NCI-H1417 treated with DMSO at 0.1 percent for 48 hours (cell line): ENCODE results near the gene UGT1A7.
"Not testable (repeated sequence)": the region's sequence is repeated elsewhere in the genome, so short reads cannot be mapped to it uniquely, and the experiment has no call there.

Experiments
- DNase-seq: peaks from one replicate; lab custom pipeline; 2025; lab: John Stamatoyannopoulos, UW

UGT1A7 gene

DNA sequence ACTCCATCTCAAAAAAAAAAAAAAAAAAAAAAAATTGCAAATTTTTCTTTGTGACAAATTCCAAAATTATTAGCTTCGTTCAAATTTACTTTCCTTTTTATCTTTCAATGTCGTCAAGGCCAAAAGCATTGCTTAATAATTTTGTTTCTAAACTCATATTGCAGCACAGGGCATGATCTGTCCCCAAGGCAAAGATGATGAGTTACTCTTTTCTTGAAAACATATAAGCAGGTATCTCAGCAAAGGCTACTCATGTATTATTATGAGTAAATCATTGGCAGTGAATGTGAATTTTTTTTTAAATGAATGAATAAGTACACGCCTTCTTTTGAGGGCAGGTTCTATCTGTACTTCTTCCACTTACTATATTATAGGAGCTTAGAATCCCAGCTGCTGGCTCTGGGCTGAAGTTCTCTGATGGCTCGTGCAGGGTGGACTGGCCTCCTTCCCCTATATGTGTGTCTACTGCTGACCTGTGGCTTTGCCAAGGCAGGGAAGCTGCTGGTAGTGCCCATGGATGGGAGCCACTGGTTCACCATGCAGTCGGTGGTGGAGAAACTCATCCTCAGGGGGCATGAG lies at the start of gene UGT1A7:
TSS of gene UGT1A7 (plus strand) at position 381 of the 579 bp plus-strand sequence. CDS start at position 418, 37 bp downstream.
- DNase-seq = no peak

DNA sequence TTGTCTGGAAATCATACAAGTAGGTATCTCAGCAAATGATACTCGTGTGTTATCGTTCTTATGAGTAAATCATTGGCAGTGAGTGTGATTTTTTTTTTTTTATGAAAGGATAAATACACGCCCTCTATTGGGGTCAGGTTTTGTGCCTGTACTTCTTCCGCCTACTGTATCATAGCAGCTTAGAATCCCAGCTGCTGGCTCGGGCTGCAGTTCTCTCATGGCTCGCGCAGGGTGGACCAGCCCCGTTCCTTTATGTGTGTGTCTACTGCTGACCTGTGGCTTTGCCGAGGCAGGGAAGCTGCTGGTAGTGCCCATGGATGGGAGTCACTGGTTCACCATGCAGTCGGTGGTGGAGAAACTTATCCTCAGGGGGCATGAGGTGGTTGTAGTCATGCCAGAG lies 45.4 kb upstream of the UGT1A7 start, which contains the start of gene UGT1A10:
TSS of gene UGT1A10 (plus strand) at position 143 of the 400 bp plus-strand sequence. CDS start at position 218, 75 bp downstream.
- not testable (repeated sequence) for DNase-seq

DNA sequence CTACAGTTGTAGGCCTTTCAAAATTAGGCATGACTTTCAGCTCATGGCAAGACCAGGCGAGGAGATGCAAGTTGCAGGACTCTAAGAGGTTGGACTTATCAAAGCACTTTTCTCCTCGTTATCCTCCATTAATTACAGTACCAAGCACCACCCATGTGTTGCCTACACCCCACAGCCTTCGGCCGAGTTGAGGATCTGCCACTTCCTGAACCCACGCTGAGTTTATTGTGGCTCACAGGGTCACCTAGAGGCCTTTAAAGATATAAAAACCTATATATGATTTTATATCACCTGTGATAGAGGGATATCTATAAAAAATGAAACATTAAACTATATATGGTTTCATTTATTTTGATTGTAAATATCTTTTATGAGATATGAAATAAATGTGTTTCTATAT lies 42.9 kb upstream of the UGT1A7 start:
- no peak for DNase-seq

DNA sequence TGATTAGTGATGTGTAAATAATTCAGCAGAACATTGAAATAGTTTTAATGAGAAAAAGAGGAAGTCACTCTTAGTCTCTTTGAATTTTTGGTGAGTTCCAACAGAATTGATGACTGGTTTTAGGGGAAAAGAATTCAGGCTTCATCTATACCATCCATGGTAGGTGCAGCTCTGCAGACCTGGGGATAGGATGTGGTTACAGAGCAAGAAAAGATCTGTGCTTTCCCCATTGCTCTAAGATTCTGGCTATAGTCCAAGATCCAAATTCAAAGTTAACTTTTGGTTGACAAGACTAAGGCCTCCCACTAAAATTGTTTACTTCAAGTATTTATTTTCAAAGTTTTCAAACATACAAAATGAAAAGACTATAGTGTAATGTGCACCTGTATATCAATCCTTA lies 41.8 kb upstream of the UGT1A7 start:
- no peak for DNase-seq

DNA sequence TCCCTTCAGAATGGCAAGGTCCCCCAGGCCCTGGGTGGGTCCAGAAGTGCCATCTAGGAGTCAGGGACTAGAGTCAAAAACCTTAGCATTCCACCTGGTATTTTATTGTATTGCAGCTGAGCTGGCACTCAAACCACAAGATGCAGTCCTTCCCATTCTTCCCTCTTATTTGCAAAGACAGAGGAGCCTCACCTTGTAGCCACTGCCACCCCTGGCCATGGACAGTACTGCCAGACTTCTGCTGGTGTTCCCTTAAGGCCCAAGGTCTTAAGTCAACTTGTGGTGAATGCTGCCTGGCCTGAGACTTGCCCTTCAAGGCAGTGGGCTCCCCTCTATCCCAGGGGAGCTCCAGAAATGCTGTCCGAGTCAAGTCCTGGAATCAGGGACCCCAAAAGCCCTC lies 38.6 kb upstream of the UGT1A7 start:
- DNase-seq = no peak

DNA sequence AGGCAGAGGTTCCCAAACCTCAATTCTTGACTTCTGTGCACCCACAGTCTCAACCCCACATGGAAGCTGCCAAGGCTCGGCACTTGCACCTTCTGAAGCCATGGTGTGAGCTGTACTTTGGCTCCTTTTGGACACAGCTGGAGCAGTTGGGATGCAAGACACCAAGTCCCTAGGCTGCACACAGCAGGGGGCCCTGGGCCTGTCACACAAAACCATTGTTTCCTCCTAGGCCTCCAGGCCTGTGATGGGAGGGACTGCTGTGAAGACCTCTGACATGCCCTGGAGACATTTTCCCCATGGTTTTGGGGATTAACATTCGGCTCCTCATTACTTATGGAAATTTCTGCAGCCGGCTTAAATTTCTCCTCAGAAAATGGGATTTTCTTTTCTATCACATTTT lies 35.7 kb upstream of the UGT1A7 start:
- DNase-seq = not testable (repeated sequence)

DNA sequence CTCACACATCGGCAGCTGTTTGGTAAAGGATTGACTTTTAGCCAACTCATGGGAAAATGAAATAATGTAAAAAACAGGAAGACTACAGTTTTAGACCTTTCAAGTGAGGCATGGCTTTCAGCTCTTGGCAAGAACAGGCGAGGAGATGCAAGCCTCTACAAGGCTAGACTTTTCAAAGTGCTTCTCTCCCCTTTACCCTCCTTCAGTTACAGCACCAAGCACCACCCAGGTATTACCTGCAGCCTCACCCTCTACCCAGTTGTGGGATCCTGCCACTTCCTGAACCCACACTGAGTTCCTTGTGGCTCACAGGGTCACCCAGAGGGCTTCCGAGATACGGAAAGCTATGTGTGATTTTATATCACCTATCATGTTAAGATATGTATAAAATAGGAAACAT lies 30.7 kb upstream of the UGT1A7 start:
- no peak for DNase-seq

DNA sequence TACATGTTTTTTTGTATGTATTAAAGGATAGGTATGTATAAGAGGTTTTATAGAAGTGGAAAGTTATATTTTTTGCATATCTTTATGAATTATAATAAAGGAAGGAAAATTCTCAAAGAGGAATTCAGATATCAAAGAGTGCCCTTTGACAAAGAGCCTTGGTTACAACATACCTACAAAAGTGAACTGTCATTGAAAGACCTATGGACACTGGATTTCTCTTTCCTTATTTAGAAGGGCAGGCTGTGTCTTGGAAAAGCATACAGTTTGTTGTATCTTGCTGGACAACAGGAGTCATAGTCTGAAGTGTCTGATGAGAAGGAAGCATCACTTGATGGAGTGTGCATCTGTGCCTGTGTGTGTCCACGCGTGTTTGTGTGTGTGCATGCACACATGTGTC lies 30.3 kb upstream of the UGT1A7 start:
- no peak for DNase-seq

DNA sequence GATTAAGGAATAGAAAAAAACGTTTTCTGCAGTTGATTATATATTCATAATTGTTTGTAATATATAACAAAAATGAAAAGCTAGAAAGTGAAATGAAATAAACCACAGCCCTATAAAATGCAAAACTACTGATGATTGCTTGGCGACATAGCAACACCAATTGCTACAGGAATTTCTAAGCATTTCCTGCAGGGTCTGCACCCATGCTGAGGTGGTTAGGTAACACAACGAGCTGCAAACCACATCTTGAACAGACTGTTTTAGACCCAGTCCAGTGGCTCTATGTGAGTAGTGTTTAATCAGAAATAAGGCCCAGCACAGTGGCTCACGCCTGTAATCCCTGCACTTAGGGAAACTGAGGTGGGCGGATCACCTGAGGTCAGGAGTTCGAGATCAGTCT lies 27.2 kb upstream of the UGT1A7 start:
- DNase-seq = no peak

DNA sequence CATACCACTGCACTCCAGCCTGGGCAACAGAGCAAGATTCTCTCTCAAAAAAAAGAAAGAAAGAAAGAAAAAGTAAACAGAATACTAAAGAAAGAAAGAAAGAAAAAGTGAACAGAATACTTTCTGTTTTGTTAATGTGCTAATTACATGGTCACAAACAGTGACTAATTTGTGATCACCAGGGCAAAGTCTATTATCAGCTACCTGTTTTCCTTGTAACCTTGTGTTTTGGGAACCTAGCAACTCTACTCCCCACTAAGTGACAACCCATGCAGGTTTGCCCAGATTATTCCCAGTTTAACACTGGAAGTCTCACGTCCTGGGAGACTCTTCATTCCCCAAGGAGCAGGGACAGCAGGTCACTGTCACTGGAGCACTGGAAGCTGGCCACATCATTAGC lies 26.7 kb upstream of the UGT1A7 start:
- no peak for DNase-seq

DNA sequence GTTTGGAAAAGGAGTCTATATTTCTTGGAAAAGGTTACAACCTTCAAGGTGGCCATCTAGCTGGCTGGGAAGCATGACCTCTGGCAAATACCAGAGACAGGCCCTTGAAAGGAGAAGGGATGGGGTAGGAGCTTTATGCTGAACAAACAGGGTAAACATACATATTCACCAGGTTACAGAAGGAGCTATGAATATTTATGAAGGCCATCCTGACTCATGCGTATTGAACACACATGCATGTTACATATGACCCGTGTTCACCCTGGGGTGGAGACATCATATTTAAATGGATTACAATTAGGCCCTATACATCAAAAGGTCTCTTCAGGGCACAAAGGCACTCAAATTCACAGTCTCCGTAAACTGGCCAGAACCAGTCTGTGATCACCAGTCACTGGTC lies 25.8 kb upstream of the UGT1A7 start:
- DNase-seq = not testable (repeated sequence)

DNA sequence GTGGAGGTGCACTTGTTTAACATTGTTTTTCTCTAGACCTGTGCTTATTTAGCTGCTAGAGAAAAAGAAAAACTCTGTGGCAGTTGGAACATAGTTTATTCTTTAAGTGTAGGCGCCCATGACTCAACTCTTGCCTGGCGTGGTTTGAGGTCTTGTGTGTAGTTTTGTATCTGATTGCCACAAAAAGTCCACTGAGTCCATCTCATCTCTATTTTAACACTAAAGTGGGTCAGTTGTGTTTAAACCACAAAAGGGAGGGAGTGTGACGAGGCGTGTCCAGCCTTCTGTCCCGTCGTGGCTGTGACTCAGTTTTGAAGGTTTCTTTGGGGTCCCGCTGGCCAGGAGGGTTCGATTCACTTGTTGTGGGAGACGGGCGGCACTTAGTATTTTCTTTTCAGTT lies 25.3 kb upstream of the UGT1A7 start:
- DNase-seq = no peak

DNA sequence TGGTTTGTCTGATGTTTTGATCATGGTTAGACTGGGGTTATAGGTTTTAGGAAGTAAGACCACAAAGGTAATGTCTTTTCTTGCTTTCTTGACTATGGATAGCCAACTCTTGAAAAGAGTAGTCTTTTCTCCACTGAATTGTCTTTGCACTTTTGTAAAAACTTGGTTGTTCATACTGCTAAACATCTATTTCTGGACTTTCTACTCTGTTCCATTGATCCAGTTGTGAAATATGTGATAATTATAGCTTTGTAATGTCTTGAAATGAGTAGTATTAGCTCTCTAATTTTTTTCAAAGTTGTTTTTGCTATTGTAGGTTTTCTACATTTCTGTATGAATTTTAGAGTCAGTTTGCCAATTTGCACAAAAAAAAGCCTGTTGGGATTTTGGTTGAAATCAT lies 23.1 kb upstream of the UGT1A7 start:
- no peak for DNase-seq

DNA sequence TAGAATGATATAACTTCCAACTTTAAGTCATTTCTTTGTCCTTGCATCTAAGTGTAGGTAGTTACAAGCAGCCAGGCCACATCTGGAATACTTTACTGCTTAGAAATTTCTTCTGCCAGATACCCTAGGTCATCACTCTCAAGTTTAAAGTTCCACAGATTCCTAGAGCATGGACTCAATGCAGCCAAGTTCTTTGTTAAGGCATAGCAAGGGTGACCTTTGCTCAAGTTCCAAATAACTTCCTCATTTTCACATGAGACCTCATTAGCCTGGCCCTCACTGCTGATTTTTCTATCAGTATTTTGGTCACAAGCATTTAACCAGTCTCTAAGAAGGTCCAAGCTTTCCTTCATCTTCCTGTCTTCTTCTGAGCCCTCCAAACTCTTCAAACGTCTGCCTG lies 17.8 kb upstream of the UGT1A7 start:
- no peak for DNase-seq

DNA sequence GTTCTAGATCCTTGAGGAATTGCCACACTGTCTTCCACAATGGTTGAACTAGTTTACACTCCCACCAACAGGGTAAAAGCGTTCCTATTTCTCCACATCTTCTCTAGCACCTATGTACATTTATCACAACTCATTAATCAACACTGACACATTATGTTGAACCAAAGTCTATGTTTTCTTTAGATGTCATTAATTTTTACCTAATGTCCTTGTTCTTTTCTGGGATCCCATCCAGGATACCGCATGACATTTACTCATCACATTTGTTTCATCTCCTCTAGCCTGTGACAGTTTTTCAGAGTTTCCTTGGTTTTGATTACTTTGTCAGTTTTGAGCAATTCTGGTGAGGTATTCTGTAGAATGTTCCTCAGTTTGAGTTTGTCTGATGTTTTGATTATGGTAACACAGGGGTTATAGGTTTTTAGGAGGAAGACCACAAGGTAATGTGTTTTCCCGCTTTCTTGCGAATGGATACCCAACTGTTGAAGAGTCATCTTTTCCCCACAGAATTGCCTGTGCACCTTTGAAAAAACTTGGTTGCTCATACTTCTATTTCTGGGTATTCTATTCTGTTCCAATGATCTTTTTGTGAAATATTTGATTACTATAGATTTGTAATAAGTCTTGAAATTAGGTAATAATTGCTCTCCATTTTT lies 13.0 kb upstream of the UGT1A7 start:
- no peak for DNase-seq

DNA sequence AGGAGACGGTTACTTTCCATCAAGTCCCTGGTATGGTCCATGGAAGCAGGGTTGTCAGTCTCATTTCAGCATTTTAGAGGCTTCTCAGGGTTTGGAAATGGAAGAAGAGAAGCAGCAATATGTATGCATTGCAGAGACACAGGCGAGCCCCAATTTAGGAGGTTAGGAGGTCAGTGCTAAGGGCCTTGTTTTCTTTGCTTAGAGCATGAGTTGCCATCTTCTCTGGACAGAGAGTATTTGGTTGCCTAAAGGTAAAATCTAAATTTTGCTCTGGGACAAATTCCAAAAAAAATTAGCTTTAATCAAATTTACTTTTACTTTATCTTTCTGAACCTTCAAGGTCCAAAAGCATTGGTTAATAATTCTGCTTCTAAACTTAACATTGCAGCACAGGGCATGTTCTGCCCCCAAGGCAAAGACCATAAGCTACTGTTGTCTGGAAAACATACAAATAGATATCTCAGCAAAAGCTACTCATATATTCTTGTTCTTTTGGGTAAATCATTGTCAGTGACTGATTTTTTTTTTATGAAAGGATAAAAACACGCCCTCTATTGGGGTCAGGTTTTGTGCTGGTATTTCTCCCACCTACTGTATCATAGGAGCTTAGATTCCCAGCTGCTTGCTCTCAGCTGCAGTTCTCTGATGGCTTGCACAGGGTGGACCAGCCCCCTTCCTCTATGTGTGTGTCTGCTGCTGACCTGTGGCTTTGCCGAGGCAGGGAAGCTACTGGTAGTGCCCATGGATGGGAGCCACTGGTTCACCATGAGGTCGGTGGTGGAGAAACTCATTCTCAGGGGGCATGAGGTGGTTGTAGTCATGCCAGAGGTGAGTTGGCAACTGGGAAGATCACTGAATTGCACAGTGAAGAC lies 10.2 kb upstream of the UGT1A7 start, which contains the start of gene UGT1A9:
TSS of gene UGT1A9 (plus strand) at position 609 of the 872 bp plus-strand sequence. CDS start at position 646, 37 bp downstream.
- no peak for DNase-seq

DNA sequence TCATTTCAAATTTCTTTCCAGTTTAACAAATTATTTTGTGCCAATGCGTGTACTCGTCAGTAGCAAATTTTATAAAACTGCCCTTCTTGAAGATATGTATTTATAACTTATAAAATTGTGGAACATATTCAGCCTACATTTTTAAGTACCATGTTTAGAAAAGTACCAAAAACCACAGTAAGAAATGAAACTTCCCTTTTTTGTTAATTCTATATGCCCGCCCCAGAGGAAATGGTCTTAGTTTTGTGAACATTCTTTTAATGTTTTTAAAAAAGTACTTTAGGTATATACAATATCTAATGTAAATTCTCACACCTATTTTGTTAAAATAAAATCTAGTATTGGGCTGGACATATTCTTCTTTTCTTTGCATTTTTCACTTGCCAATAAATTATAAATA lies 8.8 kb upstream of the UGT1A7 start:
- no peak for DNase-seq

DNA sequence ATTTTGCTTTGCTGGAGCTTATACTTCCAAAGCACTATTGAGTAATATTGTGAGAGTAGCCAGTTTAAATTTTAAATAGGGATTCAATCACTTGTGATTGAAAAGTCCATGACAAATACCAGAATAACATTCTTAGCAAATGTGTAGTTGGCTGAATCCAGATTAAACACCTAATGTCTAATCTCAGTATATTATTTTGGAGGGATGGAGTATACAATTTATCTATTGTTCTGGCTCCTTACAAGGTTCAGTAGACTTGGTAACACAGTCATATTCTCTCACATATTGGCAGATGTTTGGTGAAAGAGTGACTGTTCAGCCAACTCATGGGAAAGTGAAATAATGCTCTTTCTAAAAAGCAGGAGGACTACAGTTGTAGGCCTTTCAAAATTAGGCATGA lies 7.8 kb upstream of the UGT1A7 start:
- DNase-seq = no peak

DNA sequence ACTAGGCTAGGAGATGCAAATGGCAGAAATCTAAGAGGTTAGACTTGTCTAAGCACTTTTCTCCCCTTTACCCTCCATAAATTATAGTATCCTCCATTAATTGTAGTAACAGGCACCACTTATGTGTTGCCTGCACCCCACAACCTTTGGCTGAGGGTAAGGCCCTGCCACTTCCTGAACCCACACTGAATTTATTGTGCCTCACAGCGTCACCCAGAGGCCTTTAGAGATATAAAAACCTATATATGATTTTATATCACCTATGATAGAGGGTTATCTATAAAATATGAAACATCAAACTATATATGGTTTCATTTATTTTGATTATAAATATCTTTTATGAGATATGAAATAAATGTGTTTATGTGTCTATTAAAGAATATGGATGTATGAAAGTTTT lies 7.4 kb upstream of the UGT1A7 start:
- no peak for DNase-seq

DNA sequence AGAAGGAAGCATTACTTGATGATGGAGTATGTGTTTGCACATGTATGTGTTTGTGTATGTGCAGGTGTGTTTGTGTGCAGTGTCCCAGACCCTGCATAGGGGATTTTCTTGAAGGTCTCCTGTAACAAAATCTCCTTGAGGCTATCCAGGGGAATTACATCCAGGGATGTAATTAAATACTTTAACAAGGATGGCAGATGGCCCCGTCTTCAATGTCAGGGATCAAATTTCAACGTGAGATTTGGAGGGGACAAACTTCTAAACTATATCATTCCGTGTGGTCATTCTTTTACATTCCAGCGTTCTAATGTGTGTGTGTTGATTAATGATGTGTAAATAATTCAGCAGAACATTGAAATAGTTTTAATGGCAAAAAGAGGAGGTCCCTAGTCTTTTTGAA lies 6.7 kb upstream of the UGT1A7 start:
- DNase-seq = no peak

DNA sequence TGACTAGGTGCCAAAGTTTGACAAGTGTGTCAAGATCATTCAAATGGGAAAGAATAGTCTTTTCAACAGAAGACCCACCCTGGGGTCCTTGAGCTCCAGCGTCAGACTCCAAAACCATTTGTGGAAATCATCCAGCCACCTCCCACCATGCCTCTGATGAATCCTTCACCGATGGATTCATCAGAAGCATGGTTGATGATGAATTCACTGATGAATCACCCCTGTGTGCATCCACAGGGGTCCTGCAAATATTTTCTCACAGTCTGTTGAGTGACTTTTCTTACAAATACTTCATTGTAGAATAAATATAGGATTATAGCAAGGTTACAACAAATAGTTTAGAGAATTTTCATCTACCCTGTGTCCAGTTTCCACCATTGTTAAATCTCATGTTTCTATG lies 5.7 kb upstream of the UGT1A7 start:
- no peak for DNase-seq

DNA sequence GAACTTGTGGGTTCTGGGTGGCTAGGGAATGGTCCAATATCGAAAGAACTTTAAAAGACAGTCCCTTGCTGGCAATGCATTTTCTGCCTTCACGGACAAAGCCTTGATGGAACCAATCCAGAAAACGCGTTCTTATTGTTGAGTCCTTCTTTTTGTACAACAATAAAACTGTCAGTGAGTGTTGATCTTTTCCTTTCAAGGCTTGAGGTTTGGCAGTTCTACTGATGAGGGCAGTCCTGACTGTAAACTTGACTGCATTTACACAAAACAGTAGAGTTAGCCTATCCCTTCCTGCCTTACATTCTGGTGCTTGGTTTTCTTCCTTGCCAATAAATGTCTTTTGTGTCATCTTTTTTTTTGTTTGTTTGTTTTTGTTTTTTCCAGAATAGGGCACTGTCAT lies 2.5 kb upstream of the UGT1A7 start:
- no peak for DNase-seq
